K562 (cell line): ENCODE data around the gene INPPL1. TPM values are rescaled to one million over a fixed set of nuclear protein-coding genes. Genes with fewer than 3 reads are reported as not detected.

Source experiments
- ATAC-seq: fragments of 200-7000 bp; cut with Tn5 transposase; 3 replicates; pipeline ENCODE4 v1.9.1; 2020; ENCODE audit warnings: moderate library complexity
- BruUV-seq: library from RNA; stranded (reverse); fragments of 400-500 nt; replicated peaks from 2 replicates; lab custom pipeline; 2021; lab: Mats Ljungman, UMichigan
- CTCF ChIA-PET: fragments of 300-600 bp; formaldehyde crosslinking; extraction: SDS; loops from one replicate; lab custom pipeline; 2021; ENCODE audit warnings: low intra/inter-chr PET ratio; lab: Yijun Ruan, JAX
- POLR2A ChIA-PET: fragments of 300-600, 350-650 bp; sonication (Branson Sonifier 250); formaldehyde crosslinking; extraction: SDS; loops from one replicate; lab custom pipeline; 2021; ENCODE audit warnings: antibody characterized with exemption, inconsistent platforms; lab: Yijun Ruan, JAX
- DNase-seq, 4 experiments: peaks; one replicate each; pipeline versions ENCODE4 v3.0.0 to v3.0.0-alpha.2; 2011 to 2018; ENCODE audit warnings: low spot score in 3 of 4, mixed read lengths in 3 of 4; ENCODE audit errors: extremely low read depth in 1 of 4
- FAIRE-seq: peaks from 2 replicates; lab custom pipeline; 2011; peaks lifted over from hg19 to GRCh38; lab: Jason Lieb, UNC
- H2AFZ ChIP-seq: 2 replicates; pipeline ENCODE4 v1.6.0; 2011; ENCODE audit warnings: low read depth, low read length, control low read depth, inconsistent platforms
- H3K27ac ChIP-seq: fragments of 200-600 bp; 3 replicates; pipeline ENCODE4 v1.8.0; 2011; ENCODE audit warnings: low read depth, mild to moderate bottlenecking, control low read depth, inconsistent platforms, low read length, moderate library complexity, mixed read lengths; ENCODE audit errors: extremely low read depth
- H3K27me3 ChIP-seq, 2 experiments: fragments of 300-600 bp in 1 of 2; 2 replicates in 1 of 2; 3 replicates in 1 of 2; pipeline versions ENCODE4 v1.6.0 to v1.8.0; 2011; ENCODE audit warnings: inconsistent platforms in 2 of 2, low read length in 2 of 2, mild to moderate bottlenecking in 1 of 2, mixed read lengths in 1 of 2, moderate library complexity in 1 of 2; ENCODE audit not compliant: control insufficient read depth in 2 of 2, insufficient read depth in 2 of 2
- H3K36me3 ChIP-seq: fragments of 300-600 bp; 3 replicates; pipeline ENCODE4 v1.8.0; 2011; ENCODE audit warnings: mild to moderate bottlenecking, low read length, inconsistent platforms; ENCODE audit not compliant: control insufficient read depth, insufficient read depth
- H3K4me1 ChIP-seq, 2 experiments: fragments of 200-600 bp in 1 of 2; replicated peaks in 1 of 2; 2 replicates in 1 of 2; 3 replicates in 1 of 2; pipeline versions ENCODE4 v1.5.1 to v1.8.0; 2011; ENCODE audit warnings: inconsistent platforms in 2 of 2, low read length in 2 of 2, mild to moderate bottlenecking in 1 of 2, mixed read lengths in 1 of 2, moderate library complexity in 1 of 2; ENCODE audit not compliant: control insufficient read depth in 2 of 2, insufficient read depth in 2 of 2
- H3K4me2 ChIP-seq: 2 replicates; pipeline ENCODE4 v1.6.1; 2011; ENCODE audit warnings: low read length, control low read depth, inconsistent platforms, mixed read lengths; ENCODE audit not compliant: insufficient read depth
- H3K4me3 ChIP-seq: fragments of 200-600 bp; sonication (generic), shearing (Covaris generic); 2 replicates; pipeline ENCODE4 v1.5.1; 2016; ENCODE audit warnings: control low read depth, inconsistent platforms
- H3K79me2 ChIP-seq: fragments of 200-600 bp; 3 replicates; pipeline ENCODE4 v1.8.0; 2011; ENCODE audit warnings: low read length, inconsistent platforms; ENCODE audit not compliant: control insufficient read depth, insufficient read depth
- H3K9ac ChIP-seq, 2 experiments: 2 replicates each; pipeline versions ENCODE4 v1.6.0 to v1.6.1; 2011; ENCODE audit warnings: low read depth in 2 of 2, low read length in 2 of 2, control low read depth in 1 of 2, inconsistent platforms in 1 of 2, mild to moderate bottlenecking in 1 of 2, mixed read lengths in 1 of 2; ENCODE audit not compliant: insufficient read depth in 1 of 2
- H3K9me1 ChIP-seq: one replicate; pipeline ENCODE4 v1.6.0; 2011; ENCODE audit warnings: inconsistent platforms, mild to moderate bottlenecking, low read length, moderate library complexity; ENCODE audit not compliant: control insufficient read depth, insufficient read depth
- H3K9me3 ChIP-seq: replicated peaks from 2 replicates; pipeline ENCODE4 v1.5.1; 2011; ENCODE audit warnings: low read depth, low read length, inconsistent platforms; ENCODE audit not compliant: control insufficient read depth, insufficient read depth
- H4K20me1 ChIP-seq: replicated peaks from 2 replicates; pipeline ENCODE4 v1.6.1; 2011; ENCODE audit warnings: low read length, inconsistent platforms, mixed read lengths; ENCODE audit not compliant: control insufficient read depth, insufficient read depth
- CREBBP ChIP-seq: IDR thresholded peaks from one replicate; pipeline ENCODE4 v1.6.1; 2012; ENCODE audit warnings: low read depth, mild to moderate bottlenecking, control low read depth, inconsistent platforms, low read length
- E2F3 ChIP-seq: fragments of 250-450 bp; sonication (Bioruptor Pico); IDR thresholded peaks from 2 replicates; pipeline ENCODE4 v1.4.0; 2020; ENCODE audit warnings: mild to moderate bottlenecking
- FOXA3 ChIP-seq, 2 experiments: fragments of 450-650 bp in 1 of 2; sonication (generic) in 1 of 2; formaldehyde crosslinking; IDR thresholded peaks in 1 of 2; conservative IDR thresholded peaks in 1 of 2; 2 replicates each; pipeline versions ENCODE4 v1.4.0 to v1.8.0; 2020 to 2022; ENCODE audit warnings: mild to moderate bottlenecking in 2 of 2, missing genetic modification reagents in 1 of 2
- GMEB1 ChIP-seq: fragments of 250-450 bp; sonication (Bioruptor Pico); IDR thresholded peaks from 2 replicates; pipeline ENCODE4 v1.4.0; 2020; ENCODE audit warnings: mild to moderate bottlenecking
- MBD1 ChIP-seq: fragments of 250-450 bp; sonication (Bioruptor Pico); IDR thresholded peaks from 2 replicates; pipeline ENCODE4 v1.8.0; 2022; ENCODE audit warnings: inconsistent platforms
- MEIS2 ChIP-seq: fragments of 450-650 bp; IDR thresholded peaks from 2 replicates; pipeline ENCODE4 v1.6.1; 2014; ENCODE audit warnings: mild to moderate bottlenecking; ENCODE audit not compliant: partially characterized antibody
- SLC30A9 ChIP-seq: fragments of 250-450 bp; sonication (Bioruptor Pico); IDR thresholded peaks from 2 replicates; pipeline ENCODE4 v1.8.0; 2022; ENCODE audit warnings: mild to moderate bottlenecking, moderate library complexity
- SRF ChIP-seq, 2 experiments: fragments of 250-450, 450-650 bp in 1 of 2; sonication (Bioruptor Pico) in 1 of 2; sonication (generic) in 1 of 2; formaldehyde crosslinking; IDR thresholded peaks; 2 replicates each; pipeline versions ENCODE4 v1.5.0 to v1.5.1; 2020 to 2022; ENCODE audit warnings: mild to moderate bottlenecking in 1 of 2, missing genetic modification reagents in 1 of 2
- TCF3 ChIP-seq: sonication (generic); formaldehyde crosslinking; IDR thresholded peaks from 2 replicates; pipeline ENCODE4 v1.4.0; 2020; ENCODE audit warnings: mild to moderate bottlenecking, missing genetic modification reagents
- ZBTB9 ChIP-seq: fragments of 450-650 bp; formaldehyde crosslinking; IDR thresholded peaks from 2 replicates; pipeline ENCODE4 v1.4.0; 2020; ENCODE audit warnings: mild to moderate bottlenecking, moderate library complexity
- ZNF184 ChIP-seq: sonication (generic); formaldehyde crosslinking; IDR thresholded peaks from 2 replicates; pipeline ENCODE4 v1.5.0; 2020; ENCODE audit warnings: missing genetic modification reagents
- ZNF75A ChIP-seq: fragments of 450-650 bp; formaldehyde crosslinking; IDR thresholded peaks from 2 replicates; pipeline ENCODE4 v1.4.0; 2020; ENCODE audit warnings: mild to moderate bottlenecking
- WGBS: fragments of 100-300 bp; shearing (Covaris generic); methylation state at CpG from one replicate; pipeline ENCODE4 v1.1.6; 2016; ENCODE audit warnings: low coverage, mixed read lengths; ENCODE audit not compliant: insufficient coverage; ENCODE audit errors: missing lambda C conversion rate; 5-methylcytosine and 5-hydroxymethylcytosine counted together
- in situ Hi-C: fragments of 300-500 bp; cut with MboI; formaldehyde crosslinking; loops from 4 replicates; pipeline ENCODE4 v1.15.0; 2018; ENCODE audit warnings: inconsistent platforms, mixed read lengths
- intact Hi-C: fragments of 100-400 bp; cut with micrococcal nuclease; formaldehyde crosslinking; loops from 2 replicates; pipeline ENCODE4 v1.14.2; 2022
- polyA plus RNA-seq, 8 experiments: library from polyadenylated mRNA; depleted of rRNA in 4 of 8; stranded (reverse) in 5 of 8; unstranded in 3 of 8; fragments of >200 nt; fragmentation: Nextera tagmentation in 2 of 8; fragmentation: Illumina TruSeq in 1 of 8; extraction: Ambion mirVana in 2 of 8; extraction: Trizol in 1 of 8; gene quantifications; 2 replicates each; pipeline versions ENCODE4 v1.2.1 to v1.2.3, GENCODE V29; 2011 to 2014; ENCODE audit warnings: inconsistent platforms in 1 of 8, missing spikeins in 1 of 8
- total RNA-seq, 7 experiments: library from RNA; depleted of rRNA in 6 of 7; stranded (reverse); fragments of >200 nt in 6 of 7; fragmentation: Illumina TruSeq in 2 of 7; extraction: Trizol in 2 of 7; gene quantifications; 2 replicates each; pipeline versions ENCODE4 v1.2.1 to v1.2.3, GENCODE V29; 2011 to 2021; ENCODE audit warnings: low replicate concordance in 1 of 7

INPPL1 gene
- total and polyA plus RNA-seq, 9 of the 15 experiments (the other 6 are each of a cell fraction or from before 2014, with no cell fraction given) = 0.55 to 137 (median 61.6) TPM

GRCh38 chr11:72216638-72217037, 7.9 kb upstream of the INPPL1 start, which contains the start of gene FOLR2:
TSS of gene FOLR2 (plus strand) at chr11:72216794. CDS start at chr11:72218585, 1,791 bp downstream.
- in situ Hi-C loops (no loop called here), intact Hi-C loops (no loop called here)
- H3K79me2 ChIP-seq = no peaks in the 10 kb centered on the region
- H3K27ac ChIP-seq = no peak within 1 kb of the TSS
- CTCF ChIA-PET = no interaction called here
- peaks cover 13 to 17% of the 10 kb centered on the region in 2 experiments; a peak in 4 of 5 replicates for H3K4me1 ChIP-seq
- H3K9ac ChIP-seq = no peak within 1 kb of the TSS
- WGBS = 74% methylated on average over 6 of the region's 6 CpGs
- H3K4me3 ChIP-seq = no peak within 1 kb of the TSS
- FAIRE-seq = no peak
- POLR2A ChIA-PET = interaction anchor here (0.6 to 1.3 kb wide), 2 partner anchors 9 to 144 kb away, joined by 3 to 4 read pairs; no protein-coding TSS in a partner anchor
- TF ChIP-seq E2F3 (CRISPR knock-in tag) = no peak
- no peak for TF ChIP-seq MEIS2
- TF ChIP-seq SRF (CRISPR knock-in tag; IDR thresholded peaks at IDR 0.05) = no peak
- TF ChIP-seq GMEB1 (CRISPR knock-in tag) = no peak
- TF ChIP-seq CREBBP = no peak
- no peak for TF ChIP-seq SLC30A9
- TF ChIP-seq TCF3 (CRISPR knock-in tag) = no peak
- no peak for TF ChIP-seq ZNF75A (CRISPR knock-in tag)
- no peak for TF ChIP-seq ZNF184
- TF ChIP-seq FOXA3 (CRISPR knock-in tag; conservative IDR thresholded peaks at IDR 0.05 in 1 of 2, IDR thresholded peaks at IDR 0.05 in 1 of 2) = no peak
- no peak for TF ChIP-seq MBD1 (CRISPR knock-in tag)
- no peak for TF ChIP-seq ZBTB9 (CRISPR knock-in tag)
- no peak within 1 kb of the TSS; the same call in 1 of the 2 replicates for H3K4me2 ChIP-seq
- H4K20me1 ChIP-seq = no peaks in the 10 kb centered on the region
- H3K9me3 ChIP-seq = no peaks in the 10 kb centered on the region
- peak; percentile 56 for ATAC-seq
- no peaks in the 10 kb centered on the region for H3K36me3 ChIP-seq
- peak within 1 kb of the TSS; percentile 71 for H2AFZ ChIP-seq
- no peaks in the 10 kb centered on the region for H3K9me1 ChIP-seq
- no TSS peak for BruUV-seq
- H3K27me3 ChIP-seq = no peaks in the 10 kb centered on the region
- no peak for DNase-seq
